Neural cell (in vitro differentiated cells): ENCODE results near the gene STX12.

ENCODE experiments used
- CTCF ChIP-seq: fragments of 450-650 bp; IDR thresholded peaks from 2 replicates; pipeline ENCODE4 v1.5.1; 2014; ENCODE audit warnings: antibody characterized with exemption, mild to moderate bottlenecking, moderate library complexity; ENCODE audit not compliant: poor library complexity, severe bottlenecking
- EP300 ChIP-seq: fragments of 450-650 bp; conservative IDR thresholded peaks from 2 replicates; pipeline ENCODE4 v1.6.1; 2014; ENCODE audit warnings: antibody characterized with exemption, mild to moderate bottlenecking, moderate library complexity; ENCODE audit not compliant: poor library complexity, severe bottlenecking
- EZH2 ChIP-seq: fragments of 200-600, 300-800 bp; shearing (Covaris generic), sonication (generic); IDR thresholded peaks from 2 replicates; pipeline ENCODE4 v1.6.1; 2014; ENCODE audit warnings: antibody characterized with exemption, low read length, borderline replicate concordance, mild to moderate bottlenecking; ENCODE audit not compliant: insufficient read depth, poor library complexity, severe bottlenecking
- MXI1 ChIP-seq: fragments of 450-650 bp; conservative IDR thresholded peaks from 2 replicates; pipeline ENCODE4 v1.6.1; 2014; ENCODE audit warnings: antibody characterized with exemption, mild to moderate bottlenecking; ENCODE audit not compliant: poor library complexity, severe bottlenecking
- POLR2AphosphoS5 ChIP-seq: IDR thresholded peaks from 2 replicates; pipeline ENCODE4 v1.6.1; 2012
- SMC3 ChIP-seq: fragments of 450-650 bp; conservative IDR thresholded peaks from 2 replicates; pipeline ENCODE4 v1.6.1; 2014; ENCODE audit warnings: antibody characterized with exemption, mild to moderate bottlenecking, moderate library complexity; ENCODE audit not compliant: poor library complexity
- TAF1 ChIP-seq: IDR thresholded peaks from 2 replicates; pipeline ENCODE4 v1.6.1; 2012; ENCODE audit warnings: low read depth

DNA sequence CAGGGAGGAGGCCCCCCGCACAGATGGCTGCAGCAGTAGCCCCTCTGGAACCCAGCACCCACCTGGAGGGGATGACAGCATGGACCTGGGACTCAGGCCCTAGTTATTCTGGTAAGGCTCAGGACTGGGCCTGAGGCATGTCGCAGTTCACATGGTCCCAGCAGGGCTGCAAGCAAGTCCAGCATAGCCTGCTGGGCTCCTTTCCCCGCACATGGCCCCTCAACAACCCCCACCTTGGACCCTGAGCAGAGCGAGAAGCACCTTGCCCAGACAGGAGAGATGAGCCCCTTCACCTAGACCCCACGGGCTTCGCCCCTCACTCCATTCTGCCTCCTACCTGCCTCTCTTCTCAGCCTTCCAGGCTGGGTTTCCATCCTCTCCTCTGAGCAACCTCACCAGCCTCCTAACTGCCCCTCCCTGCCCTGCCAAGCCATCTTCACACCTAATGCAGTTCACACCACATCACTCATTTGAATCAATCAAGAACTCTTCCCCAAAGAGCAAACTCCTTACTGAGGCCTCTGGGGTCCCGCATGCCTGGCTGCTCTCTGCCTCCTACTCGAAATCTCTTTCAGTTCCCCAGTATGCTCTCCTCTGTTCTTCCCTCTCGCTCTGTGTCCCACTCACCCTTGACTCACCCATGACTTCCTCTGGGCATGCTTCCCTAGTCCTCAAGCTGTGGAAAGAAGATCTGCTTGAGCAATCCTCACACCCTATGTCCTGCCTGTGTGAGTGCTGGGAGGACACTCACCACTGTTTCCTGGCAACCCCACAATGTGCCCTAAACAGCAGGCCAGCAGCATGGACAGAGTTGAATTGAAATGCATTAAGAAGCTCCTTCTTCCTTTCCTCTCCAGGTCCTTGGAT, 89.9 kb downstream of the STX12 start:
- no peak for TF ChIP-seq CTCF
- TF ChIP-seq SMC3, result no peak
- no peak for TF ChIP-seq TAF1
- TF ChIP-seq MXI1, result no peak
- no peak for TF ChIP-seq EP300
- no peak for TF ChIP-seq EZH2
- TF ChIP-seq POLR2AphosphoS5, result no peak
